Stimulated activated CD4-positive, alpha-beta T cell treated with anti-CD3 and anti-CD28 coated beads, Interleukin-4, amount 100 ng/mL, for 4 hours (primary cell): Measurements from ENCODE around the gene YJEFN3.

Experiments used
- DNase-seq, 2 experiments: peaks; one replicate each; pipeline ENCODE4 v3.0.0-alpha.2; 2020

Gene YJEFN3

DNA sequence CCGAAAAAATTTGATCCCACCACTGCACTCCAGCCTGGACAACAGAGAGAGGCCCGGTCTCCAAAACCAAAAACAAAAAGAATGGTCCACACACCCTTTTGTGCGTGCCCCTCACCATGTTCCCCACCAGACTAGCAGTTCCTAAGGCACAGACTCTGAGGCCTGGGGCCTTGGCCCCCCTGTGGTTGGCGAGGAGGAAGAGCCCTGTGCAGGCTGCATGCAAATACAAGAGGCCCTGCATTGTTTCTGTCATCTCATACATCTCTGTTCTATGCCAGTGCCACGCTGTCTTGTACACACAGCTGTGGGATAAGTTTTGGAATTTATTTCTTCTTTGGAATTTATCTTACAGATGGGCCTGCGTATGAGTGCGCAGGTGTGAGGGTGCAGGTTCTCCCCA, 4.7 kb upstream of the YJEFN3 start:
- DNase-seq = no peak

DNA sequence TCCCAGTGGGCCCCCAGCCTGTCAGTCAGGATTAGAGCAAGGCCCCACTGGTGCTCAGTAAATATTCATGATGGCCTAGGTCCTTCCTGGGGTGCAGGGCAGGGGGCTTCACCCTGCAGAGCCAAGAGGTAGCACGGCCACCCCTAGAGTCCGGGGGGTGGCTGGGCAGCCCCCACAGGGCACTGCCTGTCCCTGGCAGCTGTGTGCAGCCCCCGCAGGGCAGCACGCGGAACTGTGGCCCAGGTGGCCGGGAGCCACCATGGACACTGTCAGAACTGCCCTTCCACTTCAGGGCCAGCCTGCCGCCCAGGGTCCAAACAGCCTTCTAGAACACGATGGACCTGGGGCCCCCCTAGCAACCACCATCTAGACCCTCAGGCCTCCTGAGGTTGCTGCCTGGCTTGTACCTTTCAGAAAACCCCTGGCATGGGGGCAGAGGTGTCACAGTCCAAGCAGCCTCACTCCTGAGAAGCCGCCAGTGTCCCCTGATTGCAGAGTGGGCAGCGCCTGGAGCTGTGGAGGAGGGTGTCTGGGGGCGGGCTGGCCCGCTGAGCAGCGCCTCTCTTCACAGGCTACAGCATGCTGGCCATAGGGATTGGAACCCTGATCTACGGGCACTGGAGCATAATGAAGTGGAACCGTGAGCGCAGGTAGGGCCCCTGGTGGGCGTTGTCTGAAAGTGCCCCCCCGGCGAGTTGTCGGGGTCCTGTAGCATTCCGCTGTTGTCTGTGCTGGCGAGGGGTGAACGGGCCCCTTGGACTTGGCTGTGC, 2.9 kb upstream of the YJEFN3 start:
- DNase-seq = no peak

DNA sequence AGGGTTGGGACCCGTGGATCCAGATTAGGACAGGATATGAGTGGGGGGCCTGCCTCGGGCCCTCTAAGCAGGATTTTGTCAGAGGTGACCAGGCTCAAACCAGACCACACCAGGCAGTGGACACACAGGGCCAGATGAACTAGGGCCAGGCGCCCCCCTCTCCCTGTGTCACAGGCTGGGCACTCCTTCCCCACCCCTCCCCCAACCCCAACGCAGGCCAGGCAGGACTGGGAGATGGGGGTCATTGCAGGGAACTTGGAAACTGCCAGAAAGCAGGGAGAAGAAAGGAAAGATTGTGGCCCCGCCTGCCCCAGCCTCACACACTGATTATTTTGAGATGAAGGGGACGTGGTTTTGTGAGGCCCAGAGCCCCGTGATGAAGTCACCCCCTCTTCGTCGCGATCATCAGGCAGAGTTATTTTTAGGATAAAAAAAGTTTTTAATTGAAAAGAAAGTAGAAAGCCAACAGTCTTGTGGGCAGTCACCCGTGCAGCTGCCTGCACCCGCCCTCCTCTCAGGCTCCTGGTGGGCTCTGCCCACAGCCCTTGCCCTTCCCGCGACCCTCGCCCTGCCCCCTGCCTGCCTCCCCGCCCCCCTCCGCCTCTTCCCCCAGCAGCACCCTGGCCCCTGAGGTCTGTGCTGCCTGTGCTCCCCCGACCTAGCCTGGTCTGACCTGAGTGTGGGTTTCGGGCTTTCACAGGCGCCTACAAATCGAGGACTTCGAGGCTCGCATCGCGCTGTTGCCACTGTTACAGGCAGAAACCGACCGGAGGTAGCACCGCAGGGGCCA, 1.9 kb upstream of the YJEFN3 start:
- no peak for DNase-seq

DNA sequence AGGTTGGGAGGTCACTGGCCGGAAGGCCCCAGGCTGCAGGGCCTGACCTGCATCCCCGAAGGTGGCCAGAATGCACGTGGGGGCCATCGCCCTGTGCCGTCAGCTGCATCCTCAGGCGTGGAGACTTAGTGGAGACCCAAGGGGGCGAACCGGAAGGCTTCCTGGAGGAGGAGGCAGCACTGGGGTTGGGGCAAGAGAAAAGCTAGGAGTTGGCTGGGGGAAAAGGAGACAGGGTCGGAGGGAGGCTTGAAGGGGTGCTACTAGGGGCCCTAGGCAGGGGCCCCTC, 1.4 kb upstream of the YJEFN3 start:
- no peak for DNase-seq

DNA sequence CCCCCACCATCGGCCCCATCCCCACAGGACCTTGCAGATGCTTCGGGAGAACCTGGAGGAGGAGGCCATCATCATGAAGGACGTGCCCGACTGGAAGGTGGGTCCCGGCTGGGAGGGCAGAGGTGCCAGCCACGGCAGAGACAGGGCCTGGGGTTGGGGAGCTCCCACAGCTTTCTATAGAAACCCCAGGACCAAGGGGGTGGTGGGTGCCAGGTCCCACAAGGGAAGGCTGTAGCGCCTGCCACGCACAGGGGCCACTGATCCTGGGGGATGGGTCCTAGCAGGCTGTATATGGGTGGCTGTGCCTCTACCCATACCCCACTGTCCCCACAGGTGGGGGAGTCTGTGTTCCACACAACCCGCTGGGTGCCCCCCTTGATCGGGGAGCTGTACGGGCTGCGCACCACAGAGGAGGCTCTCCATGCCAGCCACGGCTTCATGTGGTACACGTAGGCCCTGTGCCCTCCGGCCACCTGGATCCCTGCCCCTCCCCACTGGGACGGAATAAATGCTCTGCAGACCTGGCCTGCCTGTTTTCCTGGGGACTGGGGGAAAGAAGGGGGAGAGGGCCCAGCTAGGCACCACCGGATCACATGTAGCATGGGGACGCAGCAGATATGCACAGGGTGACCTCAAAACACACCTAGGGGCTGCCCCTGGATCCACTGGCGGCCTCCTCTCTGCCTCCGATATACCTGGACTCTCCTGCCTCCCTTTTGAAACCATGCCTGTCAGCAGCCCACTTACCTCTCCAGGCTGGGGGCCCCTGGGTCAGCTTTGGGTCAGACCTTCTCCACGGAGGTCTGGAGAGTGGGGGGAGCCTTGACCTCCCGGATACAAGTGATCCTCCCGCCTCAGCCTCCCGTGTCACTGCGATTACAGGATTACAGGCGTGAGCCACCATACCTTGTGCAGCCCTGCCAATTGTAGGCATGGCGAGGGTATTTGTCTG, 761 bp upstream of the YJEFN3 start:
- no peak for DNase-seq

DNA sequence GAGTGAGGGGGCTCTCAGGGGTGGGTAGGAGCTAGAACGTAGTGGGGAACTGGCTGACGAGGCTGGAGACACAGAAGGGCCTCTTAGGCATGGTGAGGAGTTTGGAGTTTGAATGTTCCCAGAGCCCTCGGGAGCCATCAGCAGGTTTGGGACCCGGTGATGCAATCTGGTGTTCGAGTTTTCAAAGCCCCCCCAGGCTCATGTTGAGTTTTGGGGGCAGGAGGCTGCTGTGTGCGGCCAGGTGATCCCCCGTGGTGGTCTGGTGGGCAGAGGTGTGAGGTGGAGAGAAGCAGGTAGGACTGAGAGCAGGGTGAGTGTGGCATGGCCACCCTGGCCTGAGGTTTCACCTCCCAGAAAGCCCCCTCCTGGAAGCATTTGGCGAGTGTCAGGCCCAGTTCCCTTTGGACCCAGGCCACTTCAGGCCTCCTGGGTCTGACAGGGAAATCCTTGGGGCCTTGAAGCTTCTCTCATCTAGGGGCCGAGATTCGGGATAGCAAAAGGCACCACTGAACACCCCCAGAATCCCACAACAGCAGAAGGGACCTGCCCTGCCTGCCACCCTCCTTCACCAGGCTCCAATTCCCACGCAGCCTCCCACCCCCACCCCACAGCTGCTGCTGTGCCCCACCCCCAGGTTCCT, 1.2 kb downstream of the YJEFN3 start:
- DNase-seq = no peak

DNA sequence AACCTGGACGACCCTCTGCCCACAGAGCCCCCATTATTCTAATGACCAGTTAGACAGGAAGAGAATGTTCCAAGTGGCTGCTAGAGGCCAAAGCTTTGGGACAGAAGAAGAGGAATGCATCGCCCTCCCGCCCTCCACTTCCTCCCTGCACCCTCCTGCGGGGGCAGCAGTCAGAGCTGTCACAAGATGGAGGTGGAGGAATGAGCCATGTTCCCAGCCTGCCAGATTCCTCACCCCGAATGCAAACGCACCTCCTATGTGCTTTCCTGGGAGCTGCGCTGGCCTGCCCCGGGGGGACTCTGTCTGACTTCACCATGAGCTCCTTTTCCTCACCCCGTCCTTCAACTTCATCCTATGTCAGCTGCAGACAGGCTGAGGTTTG, 1.7 kb downstream of the YJEFN3 start:
- DNase-seq = no peak

DNA sequence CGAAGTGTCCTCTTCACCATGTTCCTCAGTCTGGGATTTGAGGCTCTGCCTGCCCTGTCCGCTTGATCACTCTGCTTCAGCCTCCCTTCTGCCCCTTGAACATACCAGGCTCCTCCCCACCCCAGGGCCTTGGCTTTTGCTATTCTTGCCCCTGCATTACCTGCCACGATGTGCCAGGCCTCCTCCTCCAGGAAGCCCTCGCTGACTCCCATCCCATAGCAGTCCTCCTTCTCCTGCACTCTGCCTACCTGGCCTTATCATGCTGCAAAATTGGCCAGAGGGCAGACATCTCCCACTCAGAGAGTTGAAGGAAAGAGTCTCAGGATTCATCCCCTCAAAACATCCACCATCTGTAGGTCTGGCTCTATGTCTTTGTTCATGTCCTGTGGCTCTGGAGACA, 2.2 kb downstream of the YJEFN3 start:
- DNase-seq = no peak

DNA sequence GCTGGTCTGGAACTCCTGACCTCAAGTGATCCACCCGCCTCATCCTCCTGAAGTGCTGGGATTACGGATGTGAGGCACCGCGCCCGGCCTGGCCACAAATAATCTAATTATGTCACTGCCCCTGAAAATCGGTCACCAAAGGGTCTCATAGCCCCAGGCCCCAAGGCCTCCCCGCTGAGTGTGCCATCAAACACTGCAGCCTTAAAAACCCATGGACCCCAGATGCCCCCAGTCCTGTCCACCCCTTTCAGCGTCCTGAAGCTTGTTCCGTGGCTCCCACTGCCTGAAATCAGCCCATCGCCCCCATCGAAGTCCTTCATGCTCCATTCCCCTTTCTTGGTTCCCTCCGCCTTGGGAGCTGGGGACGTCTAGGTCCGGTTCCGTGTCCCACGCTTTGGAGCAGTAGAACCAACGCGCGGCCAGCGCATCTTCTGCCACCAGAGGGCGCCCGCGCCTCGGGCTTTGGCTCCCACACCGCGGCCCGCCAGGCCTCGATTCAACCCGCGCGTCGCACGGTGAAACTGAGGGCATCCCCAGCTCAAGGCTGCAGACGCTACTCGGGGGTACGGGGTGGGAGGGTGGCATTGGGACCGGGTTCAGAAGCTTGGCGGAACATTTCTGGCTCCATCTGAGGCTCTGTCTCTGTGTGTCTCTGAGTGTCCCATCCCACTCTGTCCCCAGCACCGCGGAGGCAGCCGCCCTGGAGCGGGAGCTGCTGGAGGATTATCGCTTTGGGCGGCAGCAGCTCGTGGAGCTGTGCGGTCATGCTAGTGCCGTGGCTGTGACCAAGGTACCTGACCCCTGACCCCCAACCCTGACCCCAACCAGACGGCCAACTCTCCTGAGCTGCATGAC, 3.5 kb downstream of the YJEFN3 start:
- peak; percentile 78 to 90 for DNase-seq

DNA sequence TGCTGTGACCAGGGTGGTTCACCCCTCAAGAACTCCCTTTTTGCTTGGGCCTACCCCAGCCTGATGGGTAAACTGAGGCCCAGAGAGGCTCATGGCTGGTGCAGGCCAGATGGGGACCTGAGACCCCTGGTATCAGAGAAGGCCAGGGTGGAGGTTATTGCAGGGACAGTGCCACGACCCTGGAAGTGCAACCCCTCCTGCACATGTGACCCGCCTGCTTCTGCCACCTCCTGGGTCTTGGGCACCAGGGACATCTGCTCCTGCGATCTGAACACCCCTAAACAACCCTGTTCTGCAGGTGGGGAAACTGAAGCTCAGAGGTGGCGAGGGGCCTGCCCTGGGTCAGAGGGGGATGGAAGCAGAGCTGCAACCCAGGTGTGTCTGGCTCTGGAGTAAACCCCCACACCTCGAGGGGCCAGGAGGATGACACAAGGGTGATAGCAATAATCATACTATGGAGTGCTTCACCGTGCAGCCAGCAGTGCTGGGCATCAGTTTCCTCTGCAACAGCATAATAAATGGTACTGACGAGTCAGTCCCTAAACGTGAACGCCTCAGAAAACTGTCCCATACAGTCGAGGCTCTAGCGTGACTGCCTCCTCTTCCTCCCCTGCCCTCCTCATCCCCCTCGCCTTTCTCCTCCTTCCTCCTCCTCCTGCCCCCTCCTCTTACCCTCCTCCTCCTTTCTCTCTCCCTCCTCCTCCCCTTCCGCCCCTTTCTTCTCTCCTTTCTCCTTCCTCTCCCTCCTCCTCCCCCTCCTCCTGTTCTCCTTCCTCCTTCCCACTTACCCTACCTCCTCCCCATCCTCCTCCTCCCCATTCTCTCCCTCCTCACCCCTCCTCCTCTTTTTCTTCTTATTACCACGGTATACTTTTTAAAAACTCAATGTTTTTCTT, 4.3 kb downstream of the YJEFN3 start:
- no peak for DNase-seq

DNA sequence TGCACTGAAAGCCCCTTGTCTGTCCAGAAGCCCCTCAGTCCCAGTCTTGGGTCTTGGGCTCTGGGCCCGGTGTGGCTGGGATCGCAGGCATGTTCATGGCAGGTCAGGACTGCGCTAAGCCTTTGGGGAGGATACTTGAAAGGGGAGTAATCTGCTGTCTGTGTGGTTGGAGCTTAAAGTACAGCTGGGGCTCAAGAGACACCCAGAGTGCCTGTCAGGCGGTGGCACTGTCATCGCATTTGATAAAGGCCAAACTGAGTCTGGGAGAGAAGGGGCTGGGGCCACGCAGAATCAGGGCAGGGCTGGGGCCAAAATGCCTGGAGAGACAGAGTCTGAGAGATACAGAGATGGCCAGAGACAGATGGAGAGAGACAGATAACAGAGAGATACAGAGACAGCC, 5.1 kb downstream of the YJEFN3 start:
- no peak for DNase-seq

DNA sequence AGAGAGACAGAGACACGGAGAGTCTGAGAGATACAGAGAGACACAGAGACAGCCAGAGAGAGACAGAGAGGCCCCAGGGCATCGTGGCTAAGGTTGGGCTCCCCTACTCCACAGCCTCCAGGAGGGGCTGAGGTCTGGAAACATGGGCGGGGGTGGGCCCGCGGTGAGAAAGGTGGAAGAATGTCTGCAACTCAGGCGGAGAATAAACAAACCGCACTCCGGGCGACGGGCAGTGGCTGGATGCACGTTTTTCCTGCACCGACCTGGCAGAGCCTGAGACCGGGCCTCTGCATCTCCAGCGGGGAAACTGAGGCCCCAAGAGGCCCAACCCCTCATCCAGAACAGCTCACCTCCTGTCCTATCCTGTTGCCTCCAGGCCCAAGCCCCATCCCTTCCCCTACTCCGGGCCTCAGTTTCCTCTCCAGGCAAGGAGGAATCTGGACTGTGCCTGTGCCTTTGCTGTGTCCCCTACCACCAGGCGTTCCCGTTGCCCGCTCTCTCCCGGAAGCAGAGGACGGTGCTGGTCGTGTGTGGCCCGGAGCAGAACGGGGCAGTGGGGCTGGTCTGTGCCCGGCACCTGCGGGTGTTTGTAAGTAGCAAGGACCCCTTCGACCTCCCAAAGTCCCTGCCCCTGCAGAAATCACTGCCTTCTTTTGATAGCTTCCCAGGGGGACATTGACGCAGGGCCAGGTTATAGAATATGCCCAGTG, 6.0 kb downstream of the YJEFN3 start:
- no peak for DNase-seq

DNA sequence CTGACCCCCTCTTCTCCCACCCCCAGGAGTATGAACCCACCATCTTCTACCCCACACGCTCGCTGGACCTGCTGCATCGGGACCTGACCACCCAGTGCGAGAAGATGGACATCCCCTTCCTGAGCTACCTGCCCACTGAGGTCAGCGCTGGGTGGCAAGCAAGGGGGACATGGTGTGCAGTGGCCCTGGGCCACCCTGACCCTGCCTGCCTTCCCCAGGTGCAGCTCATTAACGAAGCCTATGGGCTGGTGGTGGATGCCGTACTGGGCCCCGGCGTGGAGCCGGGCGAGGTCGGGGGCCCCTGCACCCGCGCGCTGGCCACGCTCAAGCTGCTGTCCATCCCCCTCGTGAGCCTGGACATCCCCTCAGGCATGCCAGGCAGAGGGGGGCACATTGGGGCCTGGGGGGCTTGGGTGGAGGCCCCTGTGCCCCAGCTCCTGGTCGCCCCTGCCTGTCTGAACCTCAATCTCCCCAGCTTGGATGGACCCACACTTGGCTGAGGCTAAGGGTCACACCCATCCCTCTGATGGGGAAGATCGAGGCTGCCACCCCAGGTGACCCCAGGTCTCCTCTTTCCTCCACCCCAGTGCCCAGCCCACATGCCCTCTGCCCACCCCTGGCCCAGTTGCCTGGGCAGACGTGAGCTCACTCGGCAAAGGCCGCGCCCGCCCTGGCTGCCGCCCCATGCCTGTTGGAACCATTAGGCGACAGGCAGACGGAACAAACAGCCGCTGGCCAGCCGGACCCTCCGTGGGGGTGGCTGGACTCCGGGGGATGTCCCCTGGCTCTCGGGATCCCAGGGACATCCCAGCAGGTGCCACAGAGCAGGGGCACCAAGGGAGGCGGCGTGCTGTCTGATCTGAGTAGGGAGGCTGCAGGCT, 6.8 kb downstream of the YJEFN3 start:
- DNase-seq = no peak

DNA sequence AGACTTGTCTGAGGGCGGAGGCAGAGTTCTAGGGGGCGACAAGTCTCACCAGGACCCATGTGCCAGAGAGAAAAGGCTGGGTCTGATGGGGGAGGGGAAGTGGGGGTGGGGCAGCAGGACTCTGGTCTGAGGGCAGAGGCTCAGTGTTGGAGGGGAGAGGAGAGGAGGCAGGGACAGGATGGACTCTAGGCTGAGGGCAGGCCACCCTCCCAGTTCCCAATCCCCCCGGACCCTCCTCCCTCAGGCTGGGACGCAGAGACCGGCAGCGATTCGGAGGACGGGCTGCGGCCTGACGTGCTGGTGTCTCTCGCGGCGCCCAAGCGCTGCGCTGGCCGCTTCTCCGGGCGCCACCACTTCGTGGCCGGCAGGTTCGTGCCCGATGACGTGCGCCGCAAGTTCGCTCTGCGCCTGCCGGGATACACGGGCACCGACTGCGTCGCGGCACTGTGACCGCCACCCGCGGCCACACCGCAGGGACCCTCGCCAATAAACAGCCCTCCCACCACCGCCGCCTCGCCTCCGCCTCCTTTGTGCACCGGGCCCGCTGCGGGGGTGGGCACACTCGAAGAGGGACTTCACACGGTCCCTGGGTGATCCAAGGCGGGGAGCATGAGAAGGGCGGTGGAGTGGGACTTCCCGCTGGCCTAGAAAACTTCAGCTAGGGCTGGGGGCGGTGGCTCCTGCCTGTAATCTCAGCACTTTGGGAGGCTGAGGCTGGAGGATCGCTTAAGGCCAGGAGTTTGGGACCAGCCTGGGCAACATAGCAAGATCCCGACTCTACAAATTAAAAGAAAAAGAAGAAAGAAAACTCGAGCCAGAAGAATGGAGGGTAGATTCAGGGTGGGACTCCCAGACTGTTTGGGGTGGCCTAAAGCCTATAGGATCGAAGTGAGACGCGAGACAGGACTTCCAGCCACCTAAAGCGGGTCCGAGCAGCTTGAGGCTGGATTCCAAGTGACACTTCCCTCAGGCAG, 8.7 kb downstream of the YJEFN3 start:
- DNase-seq = peak in 1 of 2 experiments; percentile 25

DNA sequence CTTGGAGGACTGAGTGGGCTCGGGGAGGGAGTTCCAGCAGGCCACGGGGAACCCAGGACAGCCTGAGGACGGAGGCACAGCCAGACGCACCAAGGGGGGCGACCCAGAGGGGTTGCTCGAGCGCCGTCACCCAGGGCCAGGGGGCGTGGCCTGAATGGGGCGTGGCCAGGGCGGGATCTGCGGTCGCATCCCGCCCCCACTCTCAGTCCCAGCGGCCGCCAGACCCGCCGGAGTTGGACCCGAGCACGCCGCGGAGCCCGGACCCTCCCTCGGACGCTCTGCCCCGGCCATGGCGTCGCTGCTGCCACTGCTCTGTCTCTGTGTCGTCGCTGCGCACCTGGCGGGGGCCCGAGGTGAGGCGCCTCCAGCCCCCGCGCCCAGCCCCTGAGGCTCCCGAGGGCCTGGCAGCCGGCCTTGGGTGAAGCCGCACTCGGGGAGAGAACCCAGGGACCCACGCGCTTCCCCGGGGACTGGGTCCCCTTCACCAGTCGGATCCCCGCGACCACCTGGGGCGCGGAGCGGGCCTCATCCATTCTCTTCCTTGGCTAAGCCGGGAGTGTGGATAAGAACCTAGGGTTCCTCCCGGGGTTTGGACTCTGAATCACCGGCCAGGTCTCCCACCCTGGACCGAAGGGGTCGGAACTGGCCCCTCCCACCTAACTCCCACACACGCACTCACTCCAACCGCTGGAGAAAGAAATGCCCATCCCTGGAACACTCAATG, 9.5 kb downstream of the YJEFN3 start, which contains the start of gene CILP2:
CILP2 (plus strand) TSS at position 205 of the 724 bp plus-strand sequence; CDS start at position 290, 85 bp downstream.
- DNase-seq = peak; percentile 21 to 44

DNA sequence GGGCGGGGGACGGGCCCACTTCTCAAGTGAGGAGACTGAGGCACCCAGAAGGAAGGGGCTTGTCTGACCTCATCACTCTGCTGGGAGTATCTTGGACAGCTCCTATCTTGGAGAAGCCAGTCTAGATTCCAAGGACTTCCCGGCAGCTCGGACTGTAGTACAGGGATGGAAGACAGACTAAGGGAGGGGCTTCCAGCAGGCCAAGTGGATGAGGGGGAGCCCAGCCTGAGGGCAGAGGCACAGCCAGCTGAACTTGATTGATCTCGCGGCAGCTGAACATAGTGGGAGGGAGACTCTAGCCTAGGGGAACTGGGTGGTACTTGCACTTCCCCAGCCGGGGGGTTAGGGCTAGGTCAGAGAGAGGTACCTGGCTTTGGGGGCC, 10.1 kb downstream of the YJEFN3 start:
- no peak for DNase-seq

DNA sequence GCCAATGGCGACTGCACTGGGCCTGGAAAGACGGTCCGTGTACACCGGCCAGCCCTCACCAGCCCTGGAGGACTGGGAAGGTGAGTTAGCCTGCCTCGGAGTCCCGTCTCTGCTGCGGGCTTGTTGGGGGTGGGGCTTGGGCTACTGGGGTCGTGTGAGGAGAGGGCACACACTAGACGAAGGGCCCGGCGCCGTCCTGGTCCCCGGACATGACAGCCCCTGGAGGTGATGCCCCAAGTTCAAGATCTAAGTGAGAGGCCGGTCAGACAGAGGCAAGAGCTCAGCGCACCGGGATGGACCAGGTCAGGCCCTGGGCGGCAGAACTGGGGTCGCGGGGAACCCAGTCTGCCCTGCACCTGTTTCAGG, 11.0 kb downstream of the YJEFN3 start:
- DNase-seq = no peak
